ENCODE results near the gene NTNG2. TPM values are rescaled to one million over a fixed set of nuclear protein-coding genes. Genes with fewer than 3 reads are reported as not detected.

Gene NTNG2
- total RNA-seq, 2 experiments from 2014 or later: 1.2 to 1.6 TPM

Other genes starting within 250 kb of the NTNG2 start
- gene MED27, start 82.2 kb upstream of the NTNG2 start, total RNA-seq: 10 to 100 TPM; 31.3 to 32.9 TPM
- gene SETX, start 192.9 kb downstream of the NTNG2 start, total RNA-seq: 10 to 100 TPM; 34.8 to 34.9 TPM
- gene TTF1, start 244.8 kb downstream of the NTNG2 start, total RNA-seq: 10 to 100 TPM; 41.5 to 42.2 TPM
- not detected for gene CFAP77, start 248.2 kb downstream of the NTNG2 start, total RNA-seq